HK-2 (cell line): ENCODE data around the gene ANXA7.
"Not testable (repeated sequence)": the region's sequence is repeated elsewhere in the genome, so short reads cannot be mapped to it uniquely, and the experiment has no call there.

ENCODE experiments used
- DNase-seq: peaks from one replicate; pipeline ENCODE4 v3.0.0-alpha.2; 2018; ENCODE audit not compliant: unreplicated experiment

The ANXA7 gene

GRCh38 chr10:73339436-73339835 is 74.4 kb downstream of the ANXA7 start:
- no peak for DNase-seq

- no peak for DNase-seq
Observed at GRCh38 chr10:73338801-73339368, 75.0 kb downstream of the ANXA7 start.

- DNase-seq: no peak
Observed at GRCh38 chr10:73333202-73333601, 80.7 kb downstream of the ANXA7 start.

- no peak for DNase-seq
Observed at GRCh38 chr10:73332379-73332778, 81.5 kb downstream of the ANXA7 start.

- not testable (repeated sequence) for DNase-seq
Observed at GRCh38 chr10:73328523-73328922, 85.3 kb downstream of the ANXA7 start.

- not testable (repeated sequence) for DNase-seq
Observed at GRCh38 chr10:73325290-73325689, 88.6 kb downstream of the ANXA7 start.
